H4 (cell line): ENCODE measurements around the gene DDX18. TPM values are rescaled to one million over a fixed set of nuclear protein-coding genes. Genes with fewer than 3 reads are reported as not detected.

ENCODE experiments used
- total RNA-seq: library from RNA; depleted of rRNA; stranded (reverse); fragments of >200 nt; shearing (Covaris generic); gene quantifications from 2 replicates; pipeline ENCODE4 v1.2.3, GENCODE V29; 2014; rRNA removed

The DDX18 gene
- total RNA-seq, 1 experiment from 2014 or later = 70.2 TPM

Other genes with a start within 250 kb of the DDX18 start
- 3.7 and 8.1 TPM in 2 replicates for gene CCDC93, start 199.4 kb downstream of the DDX18 start, total RNA-seq